ENCODE data around the gene RASD2. TPM values are rescaled to one million over a fixed set of nuclear protein-coding genes. Genes with fewer than 3 reads are reported as not detected.
"Not testable (repeated sequence)": the region's sequence is repeated elsewhere in the genome, so short reads cannot be mapped to it uniquely, and the experiment has no call there.

Gene RASD2, protein sequence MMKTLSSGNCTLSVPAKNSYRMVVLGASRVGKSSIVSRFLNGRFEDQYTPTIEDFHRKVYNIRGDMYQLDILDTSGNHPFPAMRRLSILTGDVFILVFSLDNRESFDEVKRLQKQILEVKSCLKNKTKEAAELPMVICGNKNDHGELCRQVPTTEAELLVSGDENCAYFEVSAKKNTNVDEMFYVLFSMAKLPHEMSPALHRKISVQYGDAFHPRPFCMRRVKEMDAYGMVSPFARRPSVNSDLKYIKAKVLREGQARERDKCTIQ
- total RNA-seq: not detected

DNA sequence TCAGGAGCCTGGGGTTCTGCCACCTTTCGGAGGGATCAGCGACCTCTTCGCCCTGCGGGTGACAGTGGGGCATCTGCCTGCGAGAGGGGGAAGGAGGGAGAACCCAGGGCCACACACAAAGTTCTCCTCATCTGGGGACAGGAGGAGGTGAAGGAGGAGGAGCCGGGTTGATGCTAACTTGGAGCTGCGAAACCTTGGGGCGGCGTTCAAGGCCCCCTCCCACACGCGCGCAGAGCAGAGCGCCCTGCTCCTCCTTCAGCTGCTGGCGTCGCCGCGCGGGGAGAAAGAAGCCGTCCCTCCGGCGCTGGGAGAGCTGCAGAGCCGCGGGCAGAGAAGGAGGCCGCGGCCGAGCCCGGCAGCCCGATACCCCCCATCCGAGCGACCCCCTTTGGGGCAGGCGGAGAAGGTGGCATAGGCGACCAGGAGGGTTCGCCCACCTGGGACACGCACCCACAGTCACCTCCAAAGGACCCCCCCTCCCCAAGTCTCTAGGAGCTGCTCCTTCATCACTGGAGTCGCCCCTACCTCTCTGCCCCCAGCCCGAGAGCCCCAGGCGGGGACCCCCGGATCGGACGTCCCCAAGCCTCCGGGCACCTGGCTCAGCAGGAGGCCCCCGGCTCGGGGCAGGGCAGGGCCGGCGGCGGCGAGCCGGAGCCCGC is at the start of gene RASD2:
RASD2 (plus strand) TSS at position 237 of the 659 bp plus-strand sequence. CDS start 5,979 bp downstream, outside the sequence.
- ATAC-seq (no peak), DNase-seq (ENCODE audit: low spot score) (no peak)

DNA sequence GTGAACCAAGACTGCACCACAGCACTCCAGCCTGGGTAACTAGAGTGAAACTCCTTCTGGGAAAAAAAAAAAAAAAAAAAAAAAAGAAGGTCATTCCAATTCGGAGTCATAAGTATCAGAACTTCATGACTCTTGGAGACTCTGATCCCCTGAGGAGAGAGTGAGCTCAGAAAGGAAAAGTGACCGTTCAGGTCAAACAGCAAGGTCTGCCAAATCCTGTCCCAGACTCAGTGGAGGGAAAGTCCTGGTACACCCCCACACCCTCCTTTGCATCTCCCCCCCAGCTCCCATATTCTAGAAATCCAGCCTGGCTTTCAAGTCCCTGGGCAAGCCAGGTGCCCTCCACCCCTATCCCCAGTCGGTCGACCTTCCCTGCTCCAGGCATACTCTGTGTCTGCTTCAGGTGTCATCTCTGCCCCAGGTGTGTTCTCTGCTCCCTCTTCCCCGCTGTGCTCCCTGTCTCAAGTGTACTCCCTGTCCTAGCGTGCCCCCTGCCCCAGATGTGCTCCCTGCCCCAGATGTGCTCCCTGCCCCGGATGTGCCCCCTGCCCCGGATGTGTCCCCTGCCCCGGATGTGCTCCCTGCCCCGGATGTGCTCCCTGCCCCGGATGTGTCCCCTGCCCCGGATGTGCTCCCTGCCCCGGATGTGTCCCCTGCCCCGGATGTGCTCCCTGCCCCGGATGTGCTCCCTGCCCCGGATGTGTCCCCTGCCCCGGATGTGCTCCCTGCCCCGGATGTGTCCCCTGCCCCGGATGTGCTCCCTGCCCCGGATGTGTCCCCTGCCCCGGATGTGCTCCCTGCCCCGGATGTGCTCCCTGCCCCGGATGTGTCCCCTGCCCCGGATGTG is 49.3 kb upstream of the RASD2 start:
- DNase-seq (ENCODE audit: low spot score); ATAC-seq: not testable (repeated sequence)

DNA sequence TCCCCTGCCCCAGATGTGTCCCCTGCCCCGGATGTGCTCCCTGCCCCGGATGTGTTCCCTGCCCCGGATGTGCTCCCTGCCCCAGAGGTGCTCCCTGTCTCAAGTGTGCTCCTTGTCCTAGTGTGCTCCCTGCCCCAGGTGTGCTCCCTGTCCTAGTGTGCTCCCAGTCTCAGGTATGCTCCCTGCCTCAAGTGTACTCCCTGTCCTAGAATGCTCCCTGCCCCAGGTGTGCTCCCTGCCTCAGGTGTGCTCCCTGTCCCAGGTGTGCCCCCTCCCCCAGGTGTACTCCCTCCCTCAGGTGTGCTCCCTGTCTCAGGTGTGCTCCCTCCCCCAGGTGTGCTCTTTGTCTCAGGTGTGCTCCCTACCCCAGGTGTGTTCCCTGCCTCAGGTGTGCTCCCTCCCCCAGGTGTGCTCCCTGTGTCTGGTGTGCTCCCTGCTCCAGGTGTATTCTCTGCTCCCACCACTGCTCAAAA is 48.7 kb upstream of the RASD2 start:
- ATAC-seq (no peak), DNase-seq (ENCODE audit: low spot score) (no peak)

DNA sequence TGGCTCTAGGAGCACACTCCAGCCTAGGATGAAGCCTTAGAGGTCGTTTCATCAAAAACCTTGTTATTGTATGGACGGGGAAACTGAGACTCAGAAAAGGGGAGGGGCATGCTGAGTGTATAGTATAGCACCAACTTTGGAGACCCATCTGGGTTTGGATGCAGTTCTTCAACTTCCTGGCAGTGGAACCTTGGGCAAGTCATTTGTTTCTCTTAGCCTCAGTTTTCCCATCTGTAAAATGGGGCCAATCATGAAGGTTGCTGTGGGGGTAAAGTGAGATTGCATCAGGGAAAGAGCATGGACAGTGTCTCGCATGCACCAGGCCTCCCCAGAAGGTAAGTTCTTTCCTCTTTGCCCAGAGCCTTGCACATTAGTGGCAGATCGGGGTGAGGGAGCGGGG is 47.6 kb upstream of the RASD2 start:
- DNase-seq (ENCODE audit: low spot score) (no peak), ATAC-seq (no peak)

GRCh38 chr22:35495711-35496110 is 44.9 kb upstream of the RASD2 start:
- not testable (repeated sequence) for ATAC-seq; DNase-seq (ENCODE audit: low spot score)

- DNase-seq (ENCODE audit: low spot score) (no peak), ATAC-seq (no peak)
Measured at GRCh38 chr22:35496768-35497312, 43.8 kb upstream of the RASD2 start.

DNA sequence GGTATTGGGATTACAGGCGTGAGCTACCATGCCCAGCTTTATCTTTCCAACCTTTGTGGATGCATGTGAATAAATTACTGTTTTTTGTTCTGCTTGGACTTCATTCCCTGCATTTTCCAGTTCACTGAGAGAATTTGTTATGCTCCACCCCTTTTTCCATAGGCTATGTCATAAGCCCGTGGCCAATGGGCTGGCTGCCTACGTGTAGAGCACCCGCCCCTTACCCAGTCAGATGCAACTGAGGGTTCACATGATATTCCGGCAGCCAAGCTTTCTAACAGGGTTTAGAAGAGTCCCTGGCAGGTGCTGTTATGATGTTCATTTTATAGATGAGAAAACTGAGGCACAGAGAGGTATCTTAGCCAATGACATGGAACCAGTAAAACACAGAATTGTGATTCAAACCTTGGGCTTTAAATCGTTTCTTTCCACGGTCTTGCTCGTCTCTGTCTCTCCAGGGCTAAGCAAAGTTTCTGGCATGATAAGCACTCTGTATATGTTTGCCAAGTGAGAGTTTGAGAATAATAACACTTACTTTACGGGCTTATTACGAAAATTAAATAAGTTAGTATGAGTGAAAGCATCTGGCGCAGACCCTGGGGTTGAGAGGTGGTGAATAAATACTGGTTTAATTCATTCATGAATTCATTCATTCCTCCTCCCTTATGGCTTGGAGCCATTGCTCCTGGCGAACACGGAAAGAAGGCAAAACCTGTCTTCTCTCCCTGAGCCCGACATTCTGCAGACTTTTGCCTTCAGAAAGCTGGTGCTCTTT is 42.4 kb upstream of the RASD2 start:
- DNase-seq (ENCODE audit: low spot score) (no peak), ATAC-seq (no peak)

DNA sequence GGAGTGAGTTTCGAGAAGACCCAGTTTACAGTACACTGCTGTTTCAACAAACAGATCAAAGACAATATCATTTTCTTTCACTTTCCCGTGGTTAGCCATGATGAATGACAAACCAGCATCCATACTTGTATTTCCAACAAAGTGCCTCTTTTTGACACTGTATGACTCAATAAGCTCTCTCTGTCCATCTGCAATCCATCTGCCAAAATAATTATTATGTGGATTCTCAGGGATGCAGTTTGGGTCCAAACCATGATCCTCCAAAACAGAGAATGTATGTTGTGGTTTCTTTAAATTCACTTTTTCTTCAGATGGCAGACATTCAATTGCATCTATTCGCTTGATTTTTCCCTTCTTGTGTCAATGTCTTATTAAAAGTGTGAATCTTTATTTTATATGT is 37.8 kb upstream of the RASD2 start:
- no peak for DNase-seq (ENCODE audit: low spot score)
- ATAC-seq: no peak

GRCh38 chr22:35505399-35506258 is 35.0 kb upstream of the RASD2 start:
- ATAC-seq (no peak), DNase-seq (ENCODE audit: low spot score) (no peak)

- DNase-seq (ENCODE audit: low spot score): no peak
Measured at GRCh38 chr22:35506259-35506570, 34.4 kb upstream of the RASD2 start.

DNA sequence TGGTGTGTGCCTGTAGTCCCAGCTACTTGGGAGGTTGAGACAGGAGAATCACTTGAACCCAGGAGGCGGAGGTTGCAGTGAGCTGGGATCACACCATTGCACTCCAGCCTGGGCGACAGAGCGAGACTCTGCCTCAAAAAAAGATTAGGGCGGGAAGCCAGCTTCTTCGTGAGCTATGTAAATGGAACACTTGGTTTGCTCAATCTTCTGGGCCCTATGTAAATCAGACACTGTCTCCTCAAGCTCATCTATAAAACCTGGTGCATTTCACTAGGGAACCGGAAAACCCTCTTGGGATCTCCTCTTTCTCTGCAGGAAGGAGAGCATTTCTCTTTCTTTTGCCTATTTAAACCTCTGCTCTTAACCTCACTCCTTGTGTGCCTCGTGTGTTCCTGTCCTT is 32.8 kb upstream of the RASD2 start:
- ATAC-seq: not testable (repeated sequence)

More at GRCh38 chr22:35506259-35506570, 34.4 kb upstream of the RASD2 start:
- no peak for ATAC-seq

DNA sequence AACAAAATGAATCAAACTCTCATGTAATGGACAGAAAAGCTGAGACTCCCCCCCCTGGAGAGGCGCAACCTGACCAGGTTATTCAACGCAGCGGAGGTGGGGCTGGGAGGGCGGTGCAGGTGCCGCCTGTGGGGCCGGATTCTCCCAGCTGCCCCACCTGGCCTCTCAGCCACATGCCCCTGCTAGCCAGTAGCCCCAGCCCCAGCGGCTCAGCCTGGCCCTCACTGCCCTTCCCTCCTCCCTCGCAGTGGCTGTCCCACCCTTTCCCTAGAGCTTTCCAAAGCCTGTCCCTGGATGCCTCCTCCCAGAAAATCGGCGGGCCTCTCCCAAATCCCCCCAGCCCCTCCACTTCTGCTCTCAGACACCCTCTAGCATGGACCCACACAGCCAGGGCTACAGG is 31.2 kb upstream of the RASD2 start:
- DNase-seq (ENCODE audit: low spot score): no peak
- ATAC-seq: no peak

More for the DNA sequence above, 32.8 kb upstream of the RASD2 start:
- not testable (repeated sequence) for DNase-seq (ENCODE audit: low spot score)

GRCh38 chr22:35509960-35510359 is 30.7 kb upstream of the RASD2 start:
- DNase-seq (ENCODE audit: low spot score): no peak
- ATAC-seq: no peak

- no peak for ATAC-seq
Measured at GRCh38 chr22:35510481-35510934, 30.1 kb upstream of the RASD2 start.

GRCh38 chr22:35510951-35511350 is 29.7 kb upstream of the RASD2 start:
- DNase-seq (ENCODE audit: low spot score): no peak

More at GRCh38 chr22:35510481-35510934, 30.1 kb upstream of the RASD2 start:
- DNase-seq (ENCODE audit: low spot score): no peak

GRCh38 chr22:35514366-35514765 is 26.3 kb upstream of the RASD2 start:
- DNase-seq (ENCODE audit: low spot score) (no peak), ATAC-seq (peak; percentile 19)

More at GRCh38 chr22:35510951-35511350, 29.7 kb upstream of the RASD2 start:
- ATAC-seq: no peak

- not testable (repeated sequence) for DNase-seq (ENCODE audit: low spot score); ATAC-seq
Measured at GRCh38 chr22:35515952-35516351, 24.7 kb upstream of the RASD2 start.

- ATAC-seq (no peak), DNase-seq (ENCODE audit: low spot score) (no peak)
Measured at GRCh38 chr22:35516723-35517122, 23.9 kb upstream of the RASD2 start.

- DNase-seq (ENCODE audit: low spot score) (no peak), ATAC-seq (no peak)
Measured at GRCh38 chr22:35517207-35517606, 23.4 kb upstream of the RASD2 start.
